Limb (tissue), 2 donors: ENCODE measurements around the gene SLC8A2.

Source experiments
- DNase-seq, 2 donors: peaks; one replicate each; pipeline ENCODE4 v3.0.0-alpha.2; 2016; ENCODE audit errors: extremely low spot score in 2 of 2

Gene SLC8A2

GRCh38 chr19:47432499-47432898, 39.2 kb downstream of the SLC8A2 start:
- no peak for DNase-seq

- no peak for DNase-seq
Measured at GRCh38 chr19:47432091-47432490, 39.6 kb downstream of the SLC8A2 start.

GRCh38 chr19:47430041-47430802, 41.5 kb downstream of the SLC8A2 start:
- peak in 1 of 2 donors; percentile 56 for DNase-seq

- no peak for DNase-seq
Measured at GRCh38 chr19:47429140-47429793, 42.4 kb downstream of the SLC8A2 start.

- peak; percentile 60 to 88 for DNase-seq
Measured at GRCh38 chr19:47428177-47428894, 43.4 kb downstream of the SLC8A2 start.

- DNase-seq, result peak in 1 of 2 donors; percentile 79
Measured at GRCh38 chr19:47427241-47428176, 44.2 kb downstream of the SLC8A2 start.

- DNase-seq, result no peak
Measured at GRCh38 chr19:47423203-47423882, 48.4 kb downstream of the SLC8A2 start.

GRCh38 chr19:47422417-47423163, 49.1 kb downstream of the SLC8A2 start:
- no peak for DNase-seq

GRCh38 chr19:47421844-47422395, 49.8 kb downstream of the SLC8A2 start:
- DNase-seq, result peak in 1 of 2 donors; percentile 78

GRCh38 chr19:47421244-47421786, 50.4 kb downstream of the SLC8A2 start:
- no peak for DNase-seq

GRCh38 chr19:47419789-47420188, 51.9 kb downstream of the SLC8A2 start:
- no peak for DNase-seq

GRCh38 chr19:47419030-47419783, 52.5 kb downstream of the SLC8A2 start, which contains the start of gene MEIS3:
MEIS3 (minus strand) TSS chr19:47419527; CDS start chr19:47419081, 446 bp downstream.
- peak in 1 of 2 donors; percentile 60 for DNase-seq

- peak in 1 of 2 donors; percentile 60 for DNase-seq
Measured at GRCh38 chr19:47418692-47419029, 53.0 kb downstream of the SLC8A2 start.

GRCh38 chr19:47417746-47418691, 53.7 kb downstream of the SLC8A2 start:
- DNase-seq, result no peak

- no peak for DNase-seq
Measured at GRCh38 chr19:47417107-47417745, 54.5 kb downstream of the SLC8A2 start.

- DNase-seq, result no peak
Measured at GRCh38 chr19:47416643-47416985, 55.1 kb downstream of the SLC8A2 start.
